Ovary (tissue), 9 donors: Measurements from ENCODE around the gene ZFP91. TPM values are rescaled to one million over a fixed set of nuclear protein-coding genes. Genes with fewer than 3 reads are reported as not detected.

Source experiments
- DNase-seq, 5 donors: peaks; one replicate each; pipeline ENCODE4 v3.0.0-alpha.2; 2019 to 2020
- H3K27ac ChIP-seq, 2 donors: fragments of 200-600 bp; one replicate each; pipeline versions ENCODE4 v1.5.1 to v1.8.0; 2019 to 2022
- H3K27me3 ChIP-seq: fragments of 200-600 bp; one replicate; pipeline ENCODE4 v1.8.0; 2022
- H3K36me3 ChIP-seq: fragments of 200-600 bp; sonication (generic); one replicate; pipeline ENCODE4 v1.5.1; 2019
- H3K4me1 ChIP-seq: one replicate; pipeline ENCODE4 v1.8.1; 2013; ENCODE audit warnings: mild to moderate bottlenecking, moderate library complexity; ENCODE audit not compliant: insufficient read depth
- H3K4me3 ChIP-seq: fragments of 200-600 bp; sonication (generic); one replicate; pipeline ENCODE4 v1.5.1; 2017
- H3K9me3 ChIP-seq, 2 donors: fragments of 200-600 bp in 1 of 2; sonication (generic) in 1 of 2; one replicate each; pipeline versions ENCODE4 v1.5.1 to v1.8.1; 2013 to 2019; ENCODE audit warnings: mild to moderate bottlenecking in 1 of 2, moderate library complexity in 1 of 2
- EP300 ChIP-seq: sonication (generic); formaldehyde crosslinking; IDR thresholded peaks from one replicate; pipeline ENCODE4 v1.6.1; 2017; ENCODE audit warnings: antibody characterized with exemption
- POLR2A ChIP-seq: fragments of 450-650 bp; IDR thresholded peaks from one replicate; pipeline ENCODE4 v1.6.1; 2017; ENCODE audit warnings: antibody characterized with exemption, mild to moderate bottlenecking, moderate library complexity
- WGBS, 3 donors: extraction: QIAGEN DNeasy Blood & Tissue Kit in 1 of 3; methylation state at CpG; one replicate each; pipeline versions ENCODE4 v1.1.5 to v1.1.7; 2013 to 2017; 5-methylcytosine and 5-hydroxymethylcytosine counted together
- intact Hi-C, 4 donors: fragments of 100-400 bp; cut with DNase I; formaldehyde crosslinking; loops; one replicate each; pipeline versions ENCODE4 v1.11.0 to v1.15.1; 2022 to 2023
- polyA plus RNA-seq, 2 donors: library from polyadenylated mRNA; stranded (reverse); fragments of 200-250 nt in 1 of 2; fragments of 350-450 nt in 1 of 2; fragmentation: Illumina TruSeq in 1 of 2; extraction: RNeasy Lipid Tissue Mini Kit (QIAGEN cat#74804) in 1 of 2; gene quantifications; one replicate each; pipeline ENCODE4 v1.2.3, GENCODE V29; 2013 to 2014
- total RNA-seq, 7 donors: library from RNA; depleted of rRNA in 2 of 7; stranded (reverse); fragments of >200 nt in 2 of 7; fragmentation: NEBNext Ultra II Directional in 3 of 7; extraction: Animal tissue kit (Norgen Biotek cat#: 25700) in 3 of 7; gene quantifications; one replicate each; pipeline versions ENCODE4 v1.1.0 to v1.2.4, GENCODE V29; 2016 to 2023
- TF ChIP-seq, protein P1 (sequence below), 3 donors: fragments of 450-650 bp in 2 of 3; fragments of 200-600 bp in 1 of 3; IDR thresholded peaks; one replicate each; pipeline versions ENCODE4 v1.5.1 to v1.8.0; 2016 to 2022; ENCODE audit warnings: antibody characterized with exemption in 3 of 3, mild to moderate bottlenecking in 1 of 3
- donor health status: DM: no; HTN: no; CAD: no; lungs with moderate emphysema.
- donor health status: DM: no; HTN: no; CAD: no.
- donor health status: Bipolar disorder and iron deficiency.
- donor health status: DM: yes; HTN: yes; CAD: no.
- donor health status: DM: no; HTN: no; CAD: no.
- donor health status: DM: yes; HTN: yes; CAD: no.

ZFP91 gene
- total and polyA plus RNA-seq, 9 donors, result 19.7 to 55.6 (median 39.5) TPM

DNA sequence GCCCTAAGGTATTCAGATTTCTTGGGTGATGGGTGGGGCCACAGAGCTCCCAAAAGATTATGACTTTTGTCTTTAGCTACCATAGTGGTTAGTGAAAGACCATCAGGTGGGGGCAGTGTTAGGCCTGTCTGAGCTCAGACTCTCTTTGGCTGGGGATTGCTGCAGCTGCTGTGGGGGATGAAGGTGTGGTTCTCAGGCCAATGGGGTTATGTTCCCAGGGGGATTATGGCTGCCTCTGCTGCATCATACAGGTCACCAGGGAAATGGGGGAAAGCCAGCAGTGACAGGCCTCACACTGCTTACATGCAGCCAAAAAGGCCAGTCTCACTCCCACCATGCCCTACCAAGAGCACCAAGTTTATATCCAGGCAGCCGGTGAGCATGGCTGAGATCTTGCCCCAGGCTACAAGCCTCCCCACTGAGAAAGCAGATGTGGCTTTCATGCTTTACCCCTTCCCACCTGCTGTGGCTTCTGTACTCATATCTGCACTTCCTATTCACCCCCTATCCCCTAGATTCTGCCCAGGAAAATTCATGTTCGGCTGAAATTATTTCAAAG, 68.4 kb downstream of the ZFP91 start:
- WGBS, 3 donors, result 58 to 73% (median 58%) methylated on average over 2 of the region's 2 CpGs
- Histone ChIP-seq H3K4me3 (no peak overlapping the region), H3K9me3 (no peaks in the 10 kb centered on the region), H3K27ac (no peak overlapping the region), H3K36me3 (no peaks in the 10 kb centered on the region), H3K4me1 (no peaks in the 10 kb centered on the region), H3K27me3 (no peaks in the 10 kb centered on the region)
- no peak for TF ChIP-seq POLR2A
- TF ChIP-seq, protein P1, sequence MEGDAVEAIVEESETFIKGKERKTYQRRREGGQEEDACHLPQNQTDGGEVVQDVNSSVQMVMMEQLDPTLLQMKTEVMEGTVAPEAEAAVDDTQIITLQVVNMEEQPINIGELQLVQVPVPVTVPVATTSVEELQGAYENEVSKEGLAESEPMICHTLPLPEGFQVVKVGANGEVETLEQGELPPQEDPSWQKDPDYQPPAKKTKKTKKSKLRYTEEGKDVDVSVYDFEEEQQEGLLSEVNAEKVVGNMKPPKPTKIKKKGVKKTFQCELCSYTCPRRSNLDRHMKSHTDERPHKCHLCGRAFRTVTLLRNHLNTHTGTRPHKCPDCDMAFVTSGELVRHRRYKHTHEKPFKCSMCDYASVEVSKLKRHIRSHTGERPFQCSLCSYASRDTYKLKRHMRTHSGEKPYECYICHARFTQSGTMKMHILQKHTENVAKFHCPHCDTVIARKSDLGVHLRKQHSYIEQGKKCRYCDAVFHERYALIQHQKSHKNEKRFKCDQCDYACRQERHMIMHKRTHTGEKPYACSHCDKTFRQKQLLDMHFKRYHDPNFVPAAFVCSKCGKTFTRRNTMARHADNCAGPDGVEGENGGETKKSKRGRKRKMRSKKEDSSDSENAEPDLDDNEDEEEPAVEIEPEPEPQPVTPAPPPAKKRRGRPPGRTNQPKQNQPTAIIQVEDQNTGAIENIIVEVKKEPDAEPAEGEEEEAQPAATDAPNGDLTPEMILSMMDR (IDR thresholded peaks at IDR 0.05), result no peak
- no peak for TF ChIP-seq EP300
- intact Hi-C loops, result no loop called here
- DNase-seq, result no peak

DNA sequence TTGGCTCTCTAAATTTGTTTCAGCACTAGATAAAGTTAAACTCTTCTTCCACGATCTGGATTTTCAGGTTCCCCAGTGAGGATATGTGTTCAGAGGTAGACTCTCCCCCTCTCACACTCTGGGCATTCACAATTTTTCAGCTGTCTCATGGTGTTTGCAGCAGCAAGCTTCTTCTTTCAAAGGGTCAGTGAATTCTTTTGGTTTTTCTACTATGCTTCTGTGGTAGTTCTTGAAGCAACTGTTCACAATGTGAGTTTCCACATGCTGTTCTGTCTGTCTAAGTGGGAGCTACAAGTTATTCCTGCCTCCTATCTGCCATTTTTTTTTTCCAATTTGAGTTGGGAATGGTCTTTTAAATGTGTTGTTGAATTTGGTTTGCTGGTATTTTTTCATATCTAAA, 69.0 kb downstream of the ZFP91 start:
- no peak for DNase-seq
- no peak overlapping the region for H3K27ac ChIP-seq
- no peaks in the 10 kb centered on the region for H3K4me1 ChIP-seq
- H3K9me3 ChIP-seq, result no peaks in the 10 kb centered on the region
- TF ChIP-seq, protein P1 (IDR thresholded peaks at IDR 0.05), result no peak
- no peak for TF ChIP-seq EP300
- TF ChIP-seq POLR2A, result no peak
- intact Hi-C loops, result no loop called here
- no peaks in the 10 kb centered on the region for H3K27me3 ChIP-seq
- no peaks in the 10 kb centered on the region for H3K36me3 ChIP-seq
- H3K4me3 ChIP-seq, result no peak overlapping the region
- WGBS, 3 donors, result 20 to 51% (median 21%) methylated on average over 1 of the region's 1 CpG

GRCh38 chr11:58649623-58650022, 70.8 kb downstream of the ZFP91 start:
- Histone ChIP-seq H3K27ac (no peak overlapping the region), H3K4me3 (no peak overlapping the region), H3K36me3 (no peaks in the 10 kb centered on the region), H3K4me1 (peaks cover 2% of the 10 kb centered on the region), H3K27me3 (no peaks in the 10 kb centered on the region), H3K9me3 (no peaks in the 10 kb centered on the region)
- DNase-seq, result no peak
- intact Hi-C loops, result loop anchor here in 2 of 4 donors (10.0 kb wide), 2 partner anchors 135 to 485 kb away; no protein-coding TSS in a partner anchor
- no peak for TF ChIP-seq EP300
- TF ChIP-seq, protein P1 (IDR thresholded peaks at IDR 0.05), result no peak
- TF ChIP-seq POLR2A, result no peak

DNA sequence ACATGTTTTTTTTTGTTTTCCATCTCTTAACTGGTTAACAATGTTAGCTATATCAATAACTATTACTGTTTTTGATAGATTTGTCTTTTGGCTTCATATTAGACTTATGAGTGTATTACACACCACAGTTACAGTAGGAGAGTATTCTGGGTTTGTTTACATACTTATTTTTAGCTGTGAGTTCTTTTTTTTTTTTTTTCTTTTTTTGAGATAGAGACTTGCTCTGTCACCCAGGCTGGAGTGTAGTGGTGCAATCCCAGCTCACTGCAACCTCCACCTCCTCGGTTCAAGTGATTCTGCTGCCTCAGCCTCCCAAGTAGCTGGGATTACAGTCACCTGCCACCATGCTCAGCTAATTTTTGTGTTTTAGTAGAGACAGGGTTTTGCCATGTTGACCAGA, 71.6 kb downstream of the ZFP91 start:
- TF ChIP-seq, protein P1 (IDR thresholded peaks at IDR 0.05), result no peak
- TF ChIP-seq EP300 (no peak), POLR2A (no peak)
- H3K4me3 ChIP-seq, result no peak overlapping the region
- DNase-seq, result no peak
- WGBS, 3 donors, result 28 to 61% (median 55%) methylated on average over 1 of the region's 1 CpG
- no peaks in the 10 kb centered on the region for H3K36me3 ChIP-seq
- H3K27ac ChIP-seq, result no peak overlapping the region
- H3K4me1 ChIP-seq, result peaks cover 2% of the 10 kb centered on the region
- intact Hi-C loops, result loop anchor here in 2 of 4 donors (10.0 kb wide), 2 partner anchors 134 to 484 kb away; no protein-coding TSS in a partner anchor
- no peaks in the 10 kb centered on the region for H3K27me3 ChIP-seq
- H3K9me3 ChIP-seq, result no peaks in the 10 kb centered on the region
